Tibial nerve (tissue), 4 donors: Measurements from ENCODE around the gene USP24. TPM values are rescaled to one million over a fixed set of nuclear protein-coding genes. Genes with fewer than 3 reads are reported as not detected.
A peak's percentile ranks its signal among the peaks of the same experiment; 100 is the strongest.

Experiments used
- DNase-seq, 2 donors: peaks; one replicate each; pipeline ENCODE4 v3.0.0-alpha.2; 2019; ENCODE audit warnings: low spot score in 2 of 2
- H3K27ac ChIP-seq, 4 donors: fragments of 200-600 bp; sonication (generic) in 3 of 4; one replicate each; pipeline ENCODE4 v1.5.1; 2017 to 2019; ENCODE audit warnings: mild to moderate bottlenecking in 1 of 4
- H3K27me3 ChIP-seq, 2 donors: fragments of 200-600 bp; sonication (generic) in 1 of 2; one replicate each; pipeline versions ENCODE4 v1.5.1 to v1.6.0; 2017 to 2019
- H3K36me3 ChIP-seq, 3 donors: fragments of 200-600 bp; sonication (generic); one replicate each; pipeline ENCODE4 v1.5.1; 2018 to 2019
- H3K4me1 ChIP-seq, 4 donors: fragments of 200-600 bp; sonication (generic) in 3 of 4; one replicate each; pipeline ENCODE4 v1.5.1; 2017 to 2019
- H3K4me3 ChIP-seq, 4 donors: fragments of 200-600 bp; sonication (generic) in 3 of 4; one replicate each; pipeline ENCODE4 v1.5.1; 2017 to 2019; ENCODE audit warnings: mild to moderate bottlenecking in 1 of 4, moderate library complexity in 1 of 4
- H3K9me3 ChIP-seq, 4 donors: fragments of 200-600 bp; sonication (generic) in 3 of 4; one replicate each; pipeline ENCODE4 v1.5.1; 2017 to 2019
- CTCF ChIP-seq, 5 experiments: fragments of 200-600 bp in 3 of 5; fragments of 450-650 bp in 2 of 5; sonication (generic) in 3 of 5; IDR thresholded peaks; one replicate each; pipeline ENCODE4 v1.5.1; 2016 to 2019; ENCODE audit warnings: antibody characterized with exemption in 5 of 5, mild to moderate bottlenecking in 3 of 5, moderate library complexity in 2 of 5
- EP300 ChIP-seq, 2 donors: sonication (generic); formaldehyde crosslinking; IDR thresholded peaks; one replicate each; pipeline ENCODE4 v1.6.1; 2017; ENCODE audit warnings: antibody characterized with exemption in 2 of 2, mild to moderate bottlenecking in 1 of 2
- POLR2A ChIP-seq, 2 donors: fragments of 450-650 bp; IDR thresholded peaks; one replicate each; pipeline ENCODE4 v1.6.1; 2017; ENCODE audit warnings: antibody characterized with exemption in 2 of 2, mild to moderate bottlenecking in 2 of 2, moderate library complexity in 2 of 2
- WGBS, 2 donors: methylation state at CpG; one replicate each; pipeline ENCODE4 v1.1.5; 2018; 5-methylcytosine and 5-hydroxymethylcytosine counted together
- total RNA-seq, 4 donors: library from RNA; depleted of rRNA; stranded (reverse); fragments of >200 nt; gene quantifications; one replicate each; pipeline ENCODE4 v1.1.0, GENCODE V29; 2016

The USP24 gene
- total RNA-seq, 4 donors from 2014 or later, result 46.8 to 63.8 (median 55.7) TPM

GRCh38 chr1:55129194-55129728 lies 85.9 kb downstream of the USP24 start:
- H3K27ac ChIP-seq, result no peak overlapping the region
- DNase-seq, result peak in 1 of 2 donors; percentile 43

GRCh38 chr1:55128418-55128995 lies 86.7 kb downstream of the USP24 start:
- no peak for TF ChIP-seq EP300 (IDR thresholded peaks at IDR 0.05)
- no peak for TF ChIP-seq CTCF (IDR thresholded peaks at IDR 0.05)
- no peak for TF ChIP-seq POLR2A (IDR thresholded peaks at IDR 0.05)
- no peak for DNase-seq
- Histone ChIP-seq H3K4me1 (no peaks in the 10 kb centered on the region), H3K36me3 (peaks cover 8 to 93% (median 28%) of the 10 kb centered on the region in 3 donors), H3K27me3 (no peaks in the 10 kb centered on the region), H3K4me3 (no peak overlapping the region), H3K9me3 (no peaks in the 10 kb centered on the region), H3K27ac (no peak overlapping the region)
- 96 to 97% methylated on average over 7 of the region's 7 CpGs for WGBS, 2 donors

More at GRCh38 chr1:55129194-55129728, 85.9 kb downstream of the USP24 start:
- peaks cover 8 to 93% (median 34%) of the 10 kb centered on the region in 3 donors for H3K36me3 ChIP-seq
- no peak overlapping the region for H3K4me3 ChIP-seq
- H3K4me1 ChIP-seq, result no peaks in the 10 kb centered on the region
- WGBS, 2 donors, result 70 to 80% methylated on average over 4 of the region's 4 CpGs
- H3K9me3 ChIP-seq, result no peaks in the 10 kb centered on the region
- peak in 1 of 2 donors; percentile 39 for TF ChIP-seq EP300 (IDR thresholded peaks at IDR 0.05)
- no peak for TF ChIP-seq POLR2A (IDR thresholded peaks at IDR 0.05)
- H3K27me3 ChIP-seq, result no peaks in the 10 kb centered on the region

- TF ChIP-seq CTCF (IDR thresholded peaks at IDR 0.05) (no peak), POLR2A (IDR thresholded peaks at IDR 0.05) (no peak), EP300 (IDR thresholded peaks at IDR 0.05) (no peak)
- H3K4me1 ChIP-seq, result no peaks in the 10 kb centered on the region
- H3K4me3 ChIP-seq, result no peak overlapping the region
- no peak overlapping the region for H3K27ac ChIP-seq
- H3K9me3 ChIP-seq, result no peaks in the 10 kb centered on the region
- H3K36me3 ChIP-seq, result peaks cover 8 to 93% (median 26%) of the 10 kb centered on the region in 3 donors
- 94 to 97% methylated on average over 3 of the region's 3 CpGs for WGBS, 2 donors
- H3K27me3 ChIP-seq, result no peaks in the 10 kb centered on the region
- no peak for DNase-seq
These were observed 87.3 kb downstream of the USP24 start for GRCh38 chr1:55127827-55128343.

GRCh38 chr1:55124470-55124869 lies 90.7 kb downstream of the USP24 start:
- Histone ChIP-seq H3K27me3 (no peaks in the 10 kb centered on the region), H3K4me3 (no peak overlapping the region), H3K9me3 (no peaks in the 10 kb centered on the region), H3K27ac (no peak overlapping the region), H3K4me1 (no peaks in the 10 kb centered on the region), H3K36me3 (peaks cover 6 to 96% (median 28%) of the 10 kb centered on the region in 3 donors)
- WGBS, 2 donors, result 96 to 97% methylated on average over 5 of the region's 5 CpGs
- no peak for DNase-seq
- TF ChIP-seq CTCF (IDR thresholded peaks at IDR 0.05), result no peak

- no peak overlapping the region for H3K4me3 ChIP-seq
- 94 to 97% methylated on average over 5 of the region's 5 CpGs for WGBS, 2 donors
- peaks cover 6 to 100% (median 15%) of the 10 kb centered on the region in 3 donors for H3K36me3 ChIP-seq
- no peak for TF ChIP-seq CTCF (IDR thresholded peaks at IDR 0.05)
- TF ChIP-seq EP300 (IDR thresholded peaks at IDR 0.05), result no peak
- no peak for TF ChIP-seq POLR2A (IDR thresholded peaks at IDR 0.05)
- DNase-seq, result no peak
- H3K9me3 ChIP-seq, result no peaks in the 10 kb centered on the region
- no peak overlapping the region for H3K27ac ChIP-seq
- no peaks in the 10 kb centered on the region for H3K27me3 ChIP-seq
- no peaks in the 10 kb centered on the region for H3K4me1 ChIP-seq
These were observed 94.6 kb downstream of the USP24 start for GRCh38 chr1:55120538-55120937.
